ENCODE data around the gene HCN2.

- TF ChIP-seq RXRA (IDR thresholded peaks at IDR 0.05; ENCODE audit: borderline replicate concordance, low read depth) = no peak
- TF ChIP-seq CTCF (IDR thresholded peaks at IDR 0.05) = no peak
- no peak for TF ChIP-seq NRF1 (IDR thresholded peaks at IDR 0.05; ENCODE audit: low read depth, low read length)
Observed at GRCh38 chr19:566403-566802, 23.3 kb upstream of the HCN2 start.
